ENCODE results near the gene WDR83. TPM values are rescaled to one million over a fixed set of nuclear protein-coding genes. Genes with fewer than 3 reads are reported as not detected.
"Not testable (repeated sequence)": the region's sequence is repeated elsewhere in the genome, so short reads cannot be mapped to it uniquely, and the experiment has no call there.

Gene WDR83, protein sequence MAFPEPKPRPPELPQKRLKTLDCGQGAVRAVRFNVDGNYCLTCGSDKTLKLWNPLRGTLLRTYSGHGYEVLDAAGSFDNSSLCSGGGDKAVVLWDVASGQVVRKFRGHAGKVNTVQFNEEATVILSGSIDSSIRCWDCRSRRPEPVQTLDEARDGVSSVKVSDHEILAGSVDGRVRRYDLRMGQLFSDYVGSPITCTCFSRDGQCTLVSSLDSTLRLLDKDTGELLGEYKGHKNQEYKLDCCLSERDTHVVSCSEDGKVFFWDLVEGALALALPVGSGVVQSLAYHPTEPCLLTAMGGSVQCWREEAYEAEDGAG
- 10 to 100 TPM; 11.4 to 18.0 (median 14.6) TPM for total RNA-seq

GRCh38 chr19:12666265-12667048 lies at the start of gene WDR83, which contains the start of gene MAN2B1:
Gene WDR83, plus strand, starts transcription at chr19:12666807. Its CDS starts 2,984 bp downstream, at chr19:12669791.
Gene MAN2B1, minus strand, starts transcription at chr19:12666742. Its CDS starts 41 bp downstream, at chr19:12666701.
- in situ Hi-C loops (cut with MboI; ENCODE audit: low pct_unique_long_range_greater_than_20kb in 2 of 9, low sequenced_read_pairs in 9 of 9, unreplicated experiment in 9 of 9) = no loop called here
- 0 to 20% (median 4%) methylated on average over 1 to 13 of the region's 46 CpGs; no CpG with 5 or more reads in 5 of the 10 experiments for WGBS, 10 experiments
- H3K27ac ChIP-seq = peak within 1 kb of the TSS; percentile 28 to 65

GRCh38 chr19:12617646-12618045 lies 49.0 kb upstream of the WDR83 start:
- H3K27ac ChIP-seq = no peak overlapping the region
- WGBS, 10 experiments = 80 to 100% (median 100%) methylated on average over 1 to 4 of the region's 4 CpGs; no CpG with 5 or more reads in 1 of the 10 experiments
- no peak for ATAC-seq (replicated peaks in 6 of 8)
- in situ Hi-C loops (cut with MboI; ENCODE audit: low pct_unique_long_range_greater_than_20kb in 2 of 9, low sequenced_read_pairs in 9 of 9, unreplicated experiment in 9 of 9) = no loop called here
- no peak overlapping the region for H3K4me3 ChIP-seq
- H3K4me1 ChIP-seq (replicated peaks in 1 of 2) = no peaks in the 10 kb centered on the region

More at GRCh38 chr19:12666265-12667048, at the start of gene WDR83, which contains the start of gene MAN2B1:
- peaks cover 16 to 23% of the 10 kb centered on the region in 2 donors for H3K4me1 ChIP-seq (replicated peaks in 1 of 2)
- ATAC-seq (replicated peaks in 6 of 8) = peak; percentile 45 to 92 (median 85)
- peak within 1 kb of the TSS; percentile 50 to 99 (median 81) for H3K4me3 ChIP-seq

DNA sequence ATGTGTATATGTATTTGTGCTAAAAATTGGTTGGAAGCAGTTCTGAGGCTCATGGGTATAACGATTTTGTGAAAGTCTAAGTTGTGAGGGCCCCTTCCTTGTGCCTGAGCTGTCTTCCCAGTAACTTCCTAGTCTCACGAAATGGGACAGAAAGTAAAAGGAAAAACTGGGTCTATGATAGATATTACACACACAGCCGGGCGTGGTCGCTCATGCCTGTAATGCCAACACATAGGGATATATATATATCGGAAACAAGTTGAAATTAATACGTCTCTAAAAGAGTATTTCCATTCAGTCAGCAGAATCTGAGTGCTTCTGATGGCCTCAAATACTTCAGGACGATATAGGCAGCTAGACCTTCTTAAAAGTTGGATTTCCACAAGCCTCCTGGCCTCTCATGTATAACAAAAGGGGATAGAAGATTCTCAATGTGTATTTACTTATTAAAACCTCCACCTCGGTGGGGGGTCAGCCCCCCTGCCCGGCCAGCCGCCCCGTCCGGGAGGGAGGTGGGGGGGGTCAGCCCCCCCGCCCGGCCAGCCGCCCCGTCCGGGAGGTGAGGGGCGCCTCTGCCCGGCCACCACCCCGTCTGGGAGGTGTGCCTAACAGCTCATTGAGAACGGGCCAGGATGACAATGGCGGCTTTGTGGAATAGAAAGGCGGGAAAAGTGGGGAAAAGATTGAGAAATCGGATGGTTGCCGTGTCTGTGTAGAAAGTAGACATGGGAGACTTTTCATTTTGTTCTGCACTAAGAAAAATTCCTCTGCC lies 45.2 kb upstream of the WDR83 start:
- H3K4me3 ChIP-seq; H3K4me1 ChIP-seq (replicated peaks in 1 of 2); H3K27ac ChIP-seq; in situ Hi-C loops (cut with MboI; ENCODE audit: low pct_unique_long_range_greater_than_20kb in 2 of 9, low sequenced_read_pairs in 9 of 9, unreplicated experiment in 9 of 9); ATAC-seq (replicated peaks in 6 of 8): not testable (repeated sequence)
- WGBS, 10 experiments = 94 to 100% (median 98%) methylated on average over 1 to 8 of the region's 26 CpGs; no CpG with 5 or more reads in 2 of the 10 experiments

- H3K27ac ChIP-seq = no peak overlapping the region
- no peak for ATAC-seq (replicated peaks in 6 of 8)
- in situ Hi-C loops (cut with MboI; ENCODE audit: low pct_unique_long_range_greater_than_20kb in 2 of 9, low sequenced_read_pairs in 9 of 9, unreplicated experiment in 9 of 9) = no loop called here
- no peaks in the 10 kb centered on the region for H3K4me1 ChIP-seq (replicated peaks in 1 of 2)
- no peak overlapping the region for H3K4me3 ChIP-seq
- 60 to 100% (median 75%) methylated on average over 1 to 4 of the region's 4 CpGs; no CpG with 5 or more reads in 1 of the 10 experiments for WGBS, 10 experiments
Measured at GRCh38 chr19:12623361-12624031, 43.1 kb upstream of the WDR83 start.

DNA sequence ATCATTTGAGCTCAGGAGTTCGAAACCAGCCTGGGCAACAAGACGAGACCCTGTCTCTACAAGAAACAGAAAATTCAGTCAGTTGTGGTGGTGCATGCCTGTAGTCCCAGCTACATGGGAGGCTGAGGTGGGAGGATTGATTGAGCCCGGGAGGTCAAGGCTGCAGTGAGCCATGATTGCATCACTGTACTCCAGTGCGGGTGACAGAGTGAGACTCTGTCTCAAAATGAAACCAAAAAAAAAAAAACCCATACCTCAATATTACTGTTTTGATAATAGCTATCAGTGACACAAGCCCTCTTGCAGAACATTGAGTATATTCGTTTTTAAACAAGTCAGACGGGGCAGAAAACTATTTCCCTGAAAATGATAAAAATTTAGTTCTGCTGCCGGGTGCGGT lies 39.6 kb upstream of the WDR83 start:
- Histone ChIP-seq H3K4me1 (replicated peaks in 1 of 2) (no peaks in the 10 kb centered on the region), H3K4me3 (no peak overlapping the region), H3K27ac (no peak overlapping the region)
- ATAC-seq (replicated peaks in 6 of 8) = no peak
- 76 to 100% (median 97%) methylated on average over 2 to 8 of the region's 8 CpGs for WGBS, 10 experiments
- in situ Hi-C loops (cut with MboI; ENCODE audit: low pct_unique_long_range_greater_than_20kb in 2 of 9, low sequenced_read_pairs in 9 of 9, unreplicated experiment in 9 of 9) = no loop called here

DNA sequence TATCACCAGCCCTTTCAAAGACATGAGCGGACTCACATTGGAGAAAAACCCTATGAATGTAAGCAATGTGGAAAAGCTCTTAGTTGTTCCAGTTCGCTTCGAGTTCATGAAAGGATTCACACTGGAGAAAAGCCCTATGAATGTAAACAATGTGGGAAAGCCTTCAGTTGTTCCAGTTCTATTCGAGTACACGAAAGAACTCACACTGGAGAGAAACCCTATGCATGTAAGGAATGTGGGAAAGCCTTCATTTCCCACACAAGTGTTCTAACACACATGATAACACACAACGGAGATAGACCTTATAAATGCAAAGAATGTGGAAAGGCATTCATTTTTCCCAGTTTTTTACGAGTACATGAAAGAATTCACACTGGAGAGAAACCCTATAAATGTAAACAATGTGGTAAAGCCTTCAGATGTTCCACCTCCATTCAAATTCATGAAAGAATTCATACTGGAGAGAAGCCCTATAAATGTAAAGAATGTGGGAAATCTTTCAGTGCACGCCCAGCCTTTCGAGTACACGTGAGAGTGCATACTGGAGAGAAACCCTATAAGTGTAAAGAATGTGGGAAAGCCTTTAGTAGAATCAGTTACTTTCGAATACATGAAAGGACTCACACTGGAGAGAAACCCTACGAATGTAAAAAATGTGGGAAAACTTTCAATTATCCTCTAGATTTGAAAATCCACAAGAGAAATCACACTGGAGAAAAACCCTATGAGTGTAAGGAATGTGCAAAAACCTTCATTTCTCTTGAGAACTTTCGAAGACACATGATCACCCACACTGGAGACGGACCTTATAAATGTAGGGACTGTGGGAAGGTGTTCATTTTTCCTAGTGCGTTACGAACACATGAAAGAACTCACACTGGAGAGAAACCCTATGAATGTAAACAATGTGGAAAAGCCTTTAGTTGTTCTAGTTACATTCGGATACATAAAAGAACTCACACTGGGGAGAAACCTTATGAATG lies 38.3 kb upstream of the WDR83 start:
- no peak for ATAC-seq (replicated peaks in 6 of 8)
- WGBS, 10 experiments = 94 to 99% (median 97%) methylated on average over 5 to 17 of the region's 17 CpGs
- in situ Hi-C loops (cut with MboI; ENCODE audit: low pct_unique_long_range_greater_than_20kb in 2 of 9, low sequenced_read_pairs in 9 of 9, unreplicated experiment in 9 of 9) = no loop called here
- Histone ChIP-seq H3K4me1 (replicated peaks in 1 of 2) (no peaks in the 10 kb centered on the region), H3K27ac (no peak overlapping the region), H3K4me3 (no peak overlapping the region)

GRCh38 chr19:12629215-12629614 lies 37.4 kb upstream of the WDR83 start:
- WGBS, 10 experiments = 90 to 100% (median 100%) methylated on average over 1 to 7 of the region's 7 CpGs
- in situ Hi-C loops (cut with MboI; ENCODE audit: low pct_unique_long_range_greater_than_20kb in 2 of 9, low sequenced_read_pairs in 9 of 9, unreplicated experiment in 9 of 9) = no loop called here
- no peaks in the 10 kb centered on the region for H3K4me1 ChIP-seq (replicated peaks in 1 of 2)
- H3K27ac ChIP-seq = no peak overlapping the region
- no peak overlapping the region for H3K4me3 ChIP-seq
- ATAC-seq (replicated peaks in 6 of 8) = no peak

DNA sequence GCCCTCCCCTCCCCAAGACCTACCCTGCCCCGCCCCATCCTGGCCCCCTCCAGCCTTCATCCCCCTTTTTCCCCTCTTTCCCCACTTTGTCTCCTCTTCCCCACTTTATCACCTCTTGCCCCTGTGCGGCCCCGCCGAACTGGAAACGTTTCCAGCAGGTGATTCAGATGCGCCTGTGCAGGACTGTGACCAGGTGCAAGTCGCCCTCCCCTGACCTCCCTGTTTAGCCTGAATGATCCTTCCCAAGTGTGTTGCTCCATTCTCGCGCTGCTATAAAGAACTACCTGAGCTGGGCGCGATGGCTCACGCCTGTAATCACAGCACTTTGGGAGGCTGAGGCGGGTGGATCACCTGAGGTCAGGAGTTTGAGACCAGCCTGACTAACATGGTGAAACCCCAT lies 30.0 kb upstream of the WDR83 start:
- no peak for ATAC-seq (replicated peaks in 6 of 8)
- H3K27ac ChIP-seq = no peak overlapping the region
- no peak overlapping the region for H3K4me3 ChIP-seq
- in situ Hi-C loops (cut with MboI; ENCODE audit: low pct_unique_long_range_greater_than_20kb in 2 of 9, low sequenced_read_pairs in 9 of 9, unreplicated experiment in 9 of 9) = no loop called here
- H3K4me1 ChIP-seq (replicated peaks in 1 of 2) = peaks cover 0 to 2% of the 10 kb centered on the region in 2 donors
- 80 to 84% methylated on average over 1 to 5 of the region's 13 CpGs; no CpG with 5 or more reads in 8 of the 10 experiments for WGBS, 10 experiments

- H3K4me1 ChIP-seq (replicated peaks in 1 of 2) = peaks cover 0 to 2% of the 10 kb centered on the region in 2 donors
- no peak overlapping the region for H3K27ac ChIP-seq
- WGBS, 10 experiments = 85 to 100% (median 92%) methylated on average over 4 to 18 of the region's 22 CpGs; no CpG with 5 or more reads in 2 of the 10 experiments
- in situ Hi-C loops (cut with MboI; ENCODE audit: low pct_unique_long_range_greater_than_20kb in 2 of 9, low sequenced_read_pairs in 9 of 9, unreplicated experiment in 9 of 9) = no loop called here
- ATAC-seq (replicated peaks in 6 of 8) = no peak
- no peak overlapping the region for H3K4me3 ChIP-seq
Measured at GRCh38 chr19:12638611-12639182, 27.9 kb upstream of the WDR83 start.

DNA sequence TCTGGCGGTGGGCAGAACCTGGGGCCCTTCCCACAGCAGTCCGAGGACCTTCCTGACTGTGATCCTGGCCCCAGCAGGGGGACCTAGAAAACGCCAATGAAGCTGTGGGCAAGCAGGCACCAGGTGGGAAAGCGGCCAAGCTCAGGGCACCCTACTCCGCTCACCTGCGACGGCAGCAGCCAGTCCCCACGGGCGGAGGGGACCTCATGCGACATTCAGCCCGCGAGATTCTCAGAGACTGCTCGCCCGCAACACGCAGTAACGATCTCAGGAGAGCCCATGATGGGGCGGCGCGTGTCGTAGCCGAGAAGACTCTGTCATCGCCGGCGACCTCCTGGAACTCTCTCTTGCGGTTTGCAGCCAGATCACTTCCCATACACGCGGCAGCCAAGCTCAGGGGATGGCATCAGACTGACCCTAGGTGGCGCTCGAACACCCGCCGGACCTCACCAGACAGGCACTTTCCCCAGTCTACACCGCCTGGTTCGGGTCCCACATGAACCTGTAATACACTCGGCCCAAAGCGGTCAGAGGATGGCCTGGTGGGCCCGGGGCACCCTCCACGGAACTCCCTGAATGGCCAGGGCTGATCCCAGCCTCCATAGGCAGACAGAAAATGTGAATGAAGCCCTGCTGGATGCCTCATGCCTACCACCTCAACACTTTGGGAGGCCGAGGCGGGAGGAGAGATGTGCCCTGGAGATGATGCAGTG lies 26.6 kb upstream of the WDR83 start:
- peak; percentile 85 to 98 (median 90) for ATAC-seq (replicated peaks in 6 of 8)
- H3K4me3 ChIP-seq = no peak overlapping the region
- in situ Hi-C loops (cut with MboI; ENCODE audit: low pct_unique_long_range_greater_than_20kb in 2 of 9, low sequenced_read_pairs in 9 of 9, unreplicated experiment in 9 of 9) = no loop called here
- H3K27ac ChIP-seq = peak overlapping the region in 1 of 2 donors; percentile 7
- WGBS, 10 experiments = 7 to 40% (median 20%) methylated on average over 1 to 21 of the region's 39 CpGs; no CpG with 5 or more reads in 3 of the 10 experiments
- H3K4me1 ChIP-seq (replicated peaks in 1 of 2) = peaks cover 0 to 2% of the 10 kb centered on the region in 2 donors

DNA sequence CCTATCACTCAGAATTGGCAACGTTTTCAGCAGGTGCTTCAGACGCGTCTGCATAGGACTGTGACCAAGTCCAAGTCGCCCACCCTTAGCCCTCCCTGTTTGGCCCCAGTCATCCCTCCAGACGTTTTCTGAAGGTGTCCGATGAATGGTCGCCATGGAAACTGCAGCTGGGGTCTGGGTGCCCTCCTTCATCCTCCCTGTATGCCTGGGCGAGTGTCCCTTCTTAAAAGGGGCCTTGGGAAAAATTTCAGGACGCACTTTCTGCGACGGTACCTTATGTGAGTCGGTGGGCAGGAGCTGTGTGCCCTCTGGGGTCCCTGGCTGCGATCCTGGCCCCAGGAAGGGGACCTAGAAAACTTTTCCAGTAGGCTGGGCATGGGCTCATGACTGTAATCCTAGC lies 25.2 kb upstream of the WDR83 start:
- Histone ChIP-seq H3K4me3 (no peak overlapping the region), H3K27ac (no peak overlapping the region), H3K4me1 (replicated peaks in 1 of 2) (peaks cover 0 to 2% of the 10 kb centered on the region in 2 donors)
- WGBS, 10 experiments = 77 to 100% (median 80%) methylated on average over 1 to 8 of the region's 13 CpGs; no CpG with 5 or more reads in 5 of the 10 experiments
- ATAC-seq (replicated peaks in 6 of 8) = no peak
- in situ Hi-C loops (cut with MboI; ENCODE audit: low pct_unique_long_range_greater_than_20kb in 2 of 9, low sequenced_read_pairs in 9 of 9, unreplicated experiment in 9 of 9) = no loop called here

Data from motor neuron (in vitro differentiated cells).